Lung (tissue), 12 donors: Measurements from ENCODE around the gene TP63. TPM values are rescaled to one million over a fixed set of nuclear protein-coding genes. Genes with fewer than 3 reads are reported as not detected.
A peak's percentile ranks its signal among the peaks of the same experiment; 100 is the strongest.

ENCODE experiments used
- ATAC-seq: fragments of 200-7000 bp; cut with Tn5 transposase; one replicate; pipeline ENCODE4 v1.9.1; 2020; ENCODE audit warnings: moderate number of reproducible peaks; ENCODE audit not compliant: insufficient read depth, low FRiP score
- DNase-seq, 3 donors: peaks; one replicate each; pipeline ENCODE4 v3.0.0-alpha.2; 2013 to 2017
- H3K27ac ChIP-seq, 2 donors: one replicate each; pipeline ENCODE4 v1.5.1; 2013; ENCODE audit warnings: mild to moderate bottlenecking in 2 of 2, moderate library complexity in 2 of 2, control low read depth in 1 of 2, inconsistent platforms in 1 of 2, low read depth in 1 of 2, low read length in 1 of 2
- H3K27me3 ChIP-seq, 3 donors: one replicate each; pipeline ENCODE4 v1.5.1; 2013; ENCODE audit warnings: low read length in 2 of 3; ENCODE audit not compliant: control insufficient read depth in 3 of 3, insufficient read depth in 3 of 3
- H3K36me3 ChIP-seq, 4 donors: one replicate each; pipeline ENCODE4 v1.5.1; 2013; ENCODE audit warnings: low read length in 4 of 4, mild to moderate bottlenecking in 1 of 4, moderate library complexity in 1 of 4; ENCODE audit not compliant: control insufficient read depth in 4 of 4, insufficient read depth in 4 of 4
- H3K4me1 ChIP-seq, 5 donors: one replicate each; pipeline ENCODE4 v1.5.1; 2013; ENCODE audit warnings: low read length in 5 of 5, mild to moderate bottlenecking in 2 of 5, moderate library complexity in 1 of 5; ENCODE audit not compliant: control insufficient read depth in 5 of 5, insufficient read depth in 5 of 5
- H3K4me3 ChIP-seq: one replicate; pipeline ENCODE4 v1.5.1; 2013; ENCODE audit warnings: mild to moderate bottlenecking, control low read depth, moderate library complexity
- H3K9ac ChIP-seq, 2 donors: one replicate each; pipeline ENCODE4 v1.5.1; 2013; ENCODE audit warnings: low read length in 2 of 2, control low read depth in 1 of 2; ENCODE audit not compliant: insufficient read depth in 1 of 2
- H3K9me3 ChIP-seq, 4 donors: one replicate each; pipeline ENCODE4 v1.5.1; 2013; ENCODE audit warnings: low read length in 3 of 4, mild to moderate bottlenecking in 1 of 4, moderate library complexity in 1 of 4; ENCODE audit not compliant: control insufficient read depth in 4 of 4, insufficient read depth in 3 of 4
- WGBS, 2 donors: extraction: QIAGEN DNeasy Blood & Tissue Kit; methylation state at CpG; one replicate each; pipeline ENCODE4 v1.1.7; 2013; 5-methylcytosine and 5-hydroxymethylcytosine counted together
- polyA plus RNA-seq, 2 donors: library from polyadenylated mRNA; stranded (reverse); fragments of 200-250 nt; gene quantifications; one replicate each; pipeline ENCODE4 v1.2.1, GENCODE V29; 2013
- total RNA-seq, 2 donors: library from RNA; depleted of rRNA in 1 of 2; stranded (reverse); fragments of >200 nt in 1 of 2; gene quantifications; one replicate each; pipeline ENCODE4 v1.2.1, GENCODE V29; 2014 to 2021
- TF ChIP-seq, protein P1 (sequence below): IDR thresholded peaks from 2 replicates; pipeline ENCODE4 v1.5.1; 2012; ENCODE audit warnings: mild to moderate bottlenecking; ENCODE audit errors: control extremely low read depth, extremely low read depth
- donor health status: control.
- donor health status: control.
- donor health status: Bipolar disorder and iron deficiency.
- donor health status: healthy.
- donor health status: DM: yes; HTN: yes; CAD: no.

Gene TP63
- total and polyA plus RNA-seq, 4 donors = 1.1 to 12.3 (median 2.7) TPM

DNA sequence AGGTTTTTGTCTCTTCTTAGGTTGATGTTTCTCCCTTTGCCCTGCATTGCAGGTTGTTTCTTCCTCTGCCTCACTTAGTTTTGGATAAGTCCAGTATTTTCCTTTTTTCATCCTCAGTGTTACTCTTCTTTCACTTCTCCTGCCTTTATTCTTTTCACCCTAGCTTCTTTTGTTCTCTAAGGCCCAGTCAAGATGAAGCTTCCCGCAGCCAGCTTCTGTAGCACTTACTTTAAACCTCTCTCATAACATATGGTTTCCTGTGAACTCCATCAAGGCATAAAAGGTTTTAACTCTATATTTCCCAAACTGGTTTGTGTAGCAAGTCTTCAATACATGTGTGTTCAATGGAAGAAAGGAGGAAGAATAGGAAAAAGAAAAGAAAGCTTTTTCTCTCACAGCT is 54.1 kb downstream of the TP63 start:
- Histone ChIP-seq H3K9me3 (no peaks in the 10 kb centered on the region), H3K4me3 (no peak overlapping the region), H3K4me1 (no peaks in the 10 kb centered on the region), H3K36me3 (no peaks in the 10 kb centered on the region), H3K27ac (no peak overlapping the region), H3K27me3 (no peaks in the 10 kb centered on the region), H3K9ac (no peak overlapping the region)
- TF ChIP-seq, protein P1, sequence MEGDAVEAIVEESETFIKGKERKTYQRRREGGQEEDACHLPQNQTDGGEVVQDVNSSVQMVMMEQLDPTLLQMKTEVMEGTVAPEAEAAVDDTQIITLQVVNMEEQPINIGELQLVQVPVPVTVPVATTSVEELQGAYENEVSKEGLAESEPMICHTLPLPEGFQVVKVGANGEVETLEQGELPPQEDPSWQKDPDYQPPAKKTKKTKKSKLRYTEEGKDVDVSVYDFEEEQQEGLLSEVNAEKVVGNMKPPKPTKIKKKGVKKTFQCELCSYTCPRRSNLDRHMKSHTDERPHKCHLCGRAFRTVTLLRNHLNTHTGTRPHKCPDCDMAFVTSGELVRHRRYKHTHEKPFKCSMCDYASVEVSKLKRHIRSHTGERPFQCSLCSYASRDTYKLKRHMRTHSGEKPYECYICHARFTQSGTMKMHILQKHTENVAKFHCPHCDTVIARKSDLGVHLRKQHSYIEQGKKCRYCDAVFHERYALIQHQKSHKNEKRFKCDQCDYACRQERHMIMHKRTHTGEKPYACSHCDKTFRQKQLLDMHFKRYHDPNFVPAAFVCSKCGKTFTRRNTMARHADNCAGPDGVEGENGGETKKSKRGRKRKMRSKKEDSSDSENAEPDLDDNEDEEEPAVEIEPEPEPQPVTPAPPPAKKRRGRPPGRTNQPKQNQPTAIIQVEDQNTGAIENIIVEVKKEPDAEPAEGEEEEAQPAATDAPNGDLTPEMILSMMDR = no peak
- no peak for ATAC-seq
- 59% methylated on average over 1 of the region's 1 CpG for WGBS, 2 donors
- DNase-seq = no peak

DNA sequence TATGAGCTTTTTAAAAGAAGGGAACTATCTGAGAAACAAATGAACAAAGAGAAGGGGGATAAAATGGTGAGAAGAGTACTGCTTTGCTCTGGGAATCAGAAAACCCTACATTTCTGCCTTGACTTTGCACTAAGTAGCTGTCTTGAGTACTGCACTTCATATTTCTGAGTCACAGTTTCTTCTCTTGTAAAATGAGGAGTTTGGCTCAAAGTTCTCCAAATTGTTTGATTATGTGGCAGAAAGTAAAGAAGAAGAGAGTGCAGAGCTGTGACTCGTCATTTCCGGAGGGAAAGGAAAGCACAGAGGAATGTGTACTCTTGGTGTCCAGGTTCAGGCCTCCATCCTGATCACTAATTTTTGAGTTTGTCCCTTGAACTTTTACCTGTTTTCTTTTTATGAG is 54.7 kb downstream of the TP63 start:
- no peaks in the 10 kb centered on the region for H3K9me3 ChIP-seq
- no peaks in the 10 kb centered on the region for H3K36me3 ChIP-seq
- no peak overlapping the region for H3K4me3 ChIP-seq
- H3K27me3 ChIP-seq = no peaks in the 10 kb centered on the region
- TF ChIP-seq, protein P1 = no peak
- no peaks in the 10 kb centered on the region for H3K4me1 ChIP-seq
- 45 to 79% methylated on average over 2 of the region's 2 CpGs for WGBS, 2 donors
- no peak overlapping the region for H3K9ac ChIP-seq
- DNase-seq (peak in 2 of 3 donors; percentile 10 to 24), ATAC-seq (no peak)
- H3K27ac ChIP-seq = no peak overlapping the region

DNA sequence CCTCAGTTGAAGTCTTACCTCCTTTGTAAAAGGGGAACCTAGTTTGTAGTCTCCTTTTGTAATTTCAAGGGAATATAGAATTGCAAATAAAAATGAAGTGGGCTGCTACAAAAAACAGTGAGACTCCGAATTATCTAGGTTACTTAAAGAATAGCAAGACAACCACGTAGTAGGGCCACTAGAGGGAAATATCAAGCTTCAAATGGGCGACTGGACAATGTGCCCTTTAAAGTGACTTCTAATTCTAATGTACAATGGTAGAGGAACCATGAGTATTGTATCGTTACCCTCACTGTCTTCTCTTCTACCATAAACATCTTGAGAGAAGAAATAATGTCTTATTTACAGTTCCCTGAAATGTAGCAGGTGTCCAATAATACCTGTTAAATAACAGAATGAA is 56.3 kb downstream of the TP63 start:
- Histone ChIP-seq H3K4me3 (no peak overlapping the region), H3K4me1 (no peaks in the 10 kb centered on the region), H3K9ac (no peak overlapping the region), H3K27ac (no peak overlapping the region), H3K27me3 (no peaks in the 10 kb centered on the region), H3K36me3 (no peaks in the 10 kb centered on the region), H3K9me3 (no peaks in the 10 kb centered on the region)
- WGBS, 2 donors = 85 to 88% methylated on average over 4 of the region's 4 CpGs
- TF ChIP-seq, protein P1 = no peak
- no peak for ATAC-seq
- DNase-seq = no peak

DNA sequence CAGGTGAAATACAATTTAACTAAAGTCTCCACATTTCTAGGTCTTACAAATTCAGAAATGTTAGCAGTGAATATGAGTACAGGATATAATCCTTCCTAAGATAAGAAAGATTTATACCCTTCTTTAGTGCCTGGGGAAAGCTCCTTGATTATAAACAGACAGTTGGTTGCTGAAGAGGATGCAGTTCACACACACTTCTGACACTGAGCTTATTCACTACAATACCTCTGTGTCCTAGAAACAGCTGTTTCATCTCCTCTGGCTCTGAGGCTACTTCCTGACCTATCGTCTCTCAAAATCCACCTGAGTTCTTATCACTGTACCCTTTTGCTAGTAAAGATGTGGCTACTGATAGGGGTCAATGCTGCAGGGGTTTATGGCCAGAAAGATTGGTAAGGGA is 57.1 kb downstream of the TP63 start:
- ATAC-seq (no peak), DNase-seq (no peak)
- Histone ChIP-seq H3K36me3 (no peaks in the 10 kb centered on the region), H3K4me1 (no peaks in the 10 kb centered on the region), H3K27me3 (no peaks in the 10 kb centered on the region), H3K9ac (no peak overlapping the region), H3K27ac (no peak overlapping the region), H3K4me3 (no peak overlapping the region), H3K9me3 (no peaks in the 10 kb centered on the region)
- TF ChIP-seq, protein P1 = no peak
- 13 to 21% methylated on average over 1 of the region's 1 CpG for WGBS, 2 donors
